A549 (cell line): ENCODE results near the gene GSE1.

Experiments used
- KDM1A ChIP-seq: fragments of 200-600 bp; sonication (generic); IDR thresholded peaks from 2 replicates; pipeline ENCODE4 v1.6.1; 2016; ENCODE audit warnings: low read depth, mild to moderate bottlenecking
- MAZ ChIP-seq: fragments of 150-350 bp; IDR thresholded peaks from 2 replicates; pipeline ENCODE4 v1.6.1; 2014; ENCODE audit warnings: antibody characterized with exemption, low read depth, low read length, borderline replicate concordance
- SMC3 ChIP-seq: fragments of >200 bp; sonication (Bioruptor Twin); formaldehyde crosslinking; IDR thresholded peaks from 3 replicates; pipeline ENCODE4 v1.6.1; 2018; ENCODE audit warnings: inconsistent platforms

- no peak for TF ChIP-seq SMC3
- TF ChIP-seq MAZ: no peak
- no peak for TF ChIP-seq KDM1A
These were observed 51.7 kb downstream of the GSE1 start for GRCh38 chr16:85664580-85665372.
